AG09309 (cell line): Measurements from ENCODE around the gene SHC4.
A peak's percentile ranks its signal among the peaks of the same experiment; 100 is the strongest.

Experiments used
- DNase-seq: peaks from one replicate; pipeline ENCODE4 v3.0.0-alpha.2; 2010; ENCODE audit warnings: low read depth
- H3K4me3 ChIP-seq: 2 replicates; pipeline ENCODE4 v1.5.1; 2011; ENCODE audit warnings: mild to moderate bottlenecking, low read depth, low read length, moderate library complexity; ENCODE audit not compliant: control insufficient read depth
- TF ChIP-seq, protein P1 (sequence below): IDR thresholded peaks from 2 replicates; pipeline ENCODE4 v1.5.1; 2011; ENCODE audit warnings: mild to moderate bottlenecking, low read depth, low read length, inconsistent platforms; ENCODE audit not compliant: insufficient read depth, control insufficient read depth; ENCODE audit errors: missing control alignments

SHC4 gene

GRCh38 chr15:48963524-48964113, at the start of gene SHC4:
SHC4 (minus strand) TSS chr15:48963919; CDS start chr15:48963015, 904 bp downstream.
- TF ChIP-seq, protein P1, sequence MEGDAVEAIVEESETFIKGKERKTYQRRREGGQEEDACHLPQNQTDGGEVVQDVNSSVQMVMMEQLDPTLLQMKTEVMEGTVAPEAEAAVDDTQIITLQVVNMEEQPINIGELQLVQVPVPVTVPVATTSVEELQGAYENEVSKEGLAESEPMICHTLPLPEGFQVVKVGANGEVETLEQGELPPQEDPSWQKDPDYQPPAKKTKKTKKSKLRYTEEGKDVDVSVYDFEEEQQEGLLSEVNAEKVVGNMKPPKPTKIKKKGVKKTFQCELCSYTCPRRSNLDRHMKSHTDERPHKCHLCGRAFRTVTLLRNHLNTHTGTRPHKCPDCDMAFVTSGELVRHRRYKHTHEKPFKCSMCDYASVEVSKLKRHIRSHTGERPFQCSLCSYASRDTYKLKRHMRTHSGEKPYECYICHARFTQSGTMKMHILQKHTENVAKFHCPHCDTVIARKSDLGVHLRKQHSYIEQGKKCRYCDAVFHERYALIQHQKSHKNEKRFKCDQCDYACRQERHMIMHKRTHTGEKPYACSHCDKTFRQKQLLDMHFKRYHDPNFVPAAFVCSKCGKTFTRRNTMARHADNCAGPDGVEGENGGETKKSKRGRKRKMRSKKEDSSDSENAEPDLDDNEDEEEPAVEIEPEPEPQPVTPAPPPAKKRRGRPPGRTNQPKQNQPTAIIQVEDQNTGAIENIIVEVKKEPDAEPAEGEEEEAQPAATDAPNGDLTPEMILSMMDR: peak; percentile 36
- peak; percentile 51 for DNase-seq
- H3K4me3 ChIP-seq: peak within 1 kb of the TSS; percentile 73

DNA sequence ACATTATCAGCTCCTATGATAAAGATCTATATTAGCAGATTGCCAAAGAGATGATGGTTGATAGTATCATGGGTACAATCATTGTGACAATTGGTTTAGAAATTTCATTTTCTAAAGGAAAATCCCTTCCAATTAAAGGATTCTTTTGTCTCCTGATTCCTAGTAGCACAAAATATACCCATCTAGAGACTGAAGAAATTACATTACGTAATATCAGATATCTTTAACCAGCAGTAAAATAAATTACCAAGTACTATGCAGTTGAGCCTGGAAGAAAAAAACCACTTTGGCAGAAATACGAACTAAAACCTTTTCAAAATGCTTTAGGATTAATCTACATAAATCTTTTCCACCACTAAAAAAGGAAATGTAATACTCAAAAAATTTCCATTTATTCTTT, 35.6 kb upstream of the SHC4 start:
- TF ChIP-seq, protein P1: no peak
- H3K4me3 ChIP-seq: no peak overlapping the region
- DNase-seq: no peak

DNA sequence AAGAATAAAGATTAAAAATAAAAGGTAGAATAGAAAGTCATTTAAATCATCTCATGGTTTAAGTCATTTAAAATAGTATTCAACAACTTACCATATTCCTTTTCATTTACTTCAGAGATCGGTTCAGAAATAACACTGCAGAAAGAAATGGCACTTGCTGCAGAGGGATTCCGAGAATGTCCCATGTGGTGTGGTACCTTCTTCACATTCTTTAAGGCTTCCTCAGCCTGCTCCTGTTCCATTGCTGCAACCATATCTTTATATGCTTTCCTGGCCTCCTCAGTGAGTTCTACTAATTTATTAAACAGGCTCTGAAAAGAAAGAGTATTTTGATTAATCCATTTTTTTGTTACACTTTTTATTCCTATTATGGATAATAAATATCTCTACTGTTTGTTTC, 32.6 kb upstream of the SHC4 start:
- DNase-seq: no peak
- TF ChIP-seq, protein P1: no peak

GRCh38 chr15:48993380-48993779, 29.7 kb upstream of the SHC4 start:
- no peak overlapping the region for H3K4me3 ChIP-seq
- no peak for DNase-seq
- TF ChIP-seq, protein P1: no peak

More for the DNA sequence above, 32.6 kb upstream of the SHC4 start:
- no peak overlapping the region for H3K4me3 ChIP-seq

DNA sequence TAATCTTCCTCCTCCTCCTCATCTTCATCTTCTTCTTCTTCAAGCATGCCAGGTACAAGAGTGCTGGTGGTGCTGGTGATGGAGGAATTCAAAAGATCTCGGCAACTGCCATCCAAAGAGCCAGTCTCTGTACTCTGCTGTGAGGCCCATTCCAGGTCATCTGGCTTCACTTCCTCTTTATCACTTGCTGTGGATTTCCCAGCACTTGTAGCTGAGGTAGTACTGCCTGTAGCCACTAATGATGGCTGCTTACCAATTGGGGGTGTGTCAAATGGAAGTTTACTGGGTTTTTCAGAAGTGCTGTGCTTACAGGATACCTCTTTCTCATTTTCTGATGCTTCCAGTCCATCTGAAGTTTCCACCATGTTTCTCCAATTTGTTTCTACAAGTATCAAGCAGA, 28.8 kb upstream of the SHC4 start:
- TF ChIP-seq, protein P1: no peak
- H3K4me3 ChIP-seq: no peak overlapping the region
- no peak for DNase-seq

- TF ChIP-seq, protein P1: no peak
- DNase-seq: no peak
- H3K4me3 ChIP-seq: no peak overlapping the region
These were observed 28.4 kb upstream of the SHC4 start for GRCh38 chr15:48992096-48992495.
